HEK293T (cell line): Measurements from ENCODE around the gene GEMIN8.

Source experiments
- CTCF ChIA-PET: fragments of 350-600 bp; formaldehyde crosslinking; extraction: SDS; loops from one replicate; lab custom pipeline; 2021; ENCODE audit warnings: antibody characterized with exemption, inconsistent platforms; lab: Yijun Ruan, JAX
- POLR2A ChIA-PET: fragments of 350-600 bp; formaldehyde crosslinking; extraction: SDS; loops from one replicate; lab custom pipeline; 2020; ENCODE audit warnings: antibody characterized with exemption, inconsistent platforms; lab: Yijun Ruan, JAX
- DNase-seq: peaks from one replicate; pipeline ENCODE4 v3.0.0; 2012; ENCODE audit warnings: mixed read lengths; ENCODE audit errors: extremely low spot score
- ARNT ChIP-seq: fragments of 450-650 bp; IDR thresholded peaks from 2 replicates; pipeline ENCODE4 v1.6.1; 2017; ENCODE audit warnings: mild to moderate bottlenecking
- BHLHE40 ChIP-seq: fragments of 450-650 bp; IDR thresholded peaks from 2 replicates; pipeline ENCODE4 v1.6.1; 2016; ENCODE audit warnings: mild to moderate bottlenecking, moderate library complexity, borderline replicate concordance
- CTBP1 ChIP-seq: fragments of 450-650 bp; IDR thresholded peaks from 2 replicates; pipeline ENCODE4 v1.6.1; 2016; ENCODE audit warnings: borderline replicate concordance
- ELF4 ChIP-seq: fragments of 450-650 bp; IDR thresholded peaks from 2 replicates; pipeline ENCODE4 v1.6.1; 2017; ENCODE audit warnings: antibody characterized with exemption
- FOXA1 ChIP-seq: fragments of 450-650 bp; IDR thresholded peaks from 2 replicates; pipeline ENCODE4 v1.6.1; 2016; ENCODE audit warnings: mild to moderate bottlenecking
- FOXK2 ChIP-seq: fragments of 450-650 bp; IDR thresholded peaks from 2 replicates; pipeline ENCODE4 v1.6.1; 2016; ENCODE audit warnings: mild to moderate bottlenecking
- FOXM1 ChIP-seq: fragments of 450-650 bp; IDR thresholded peaks from 2 replicates; pipeline ENCODE4 v1.6.1; 2017; ENCODE audit warnings: mild to moderate bottlenecking, borderline replicate concordance
- HDGF ChIP-seq: fragments of 450-650 bp; IDR thresholded peaks from 2 replicates; pipeline ENCODE4 v1.6.1; 2017; ENCODE audit warnings: antibody characterized with exemption, borderline replicate concordance
- L3MBTL2 ChIP-seq: fragments of 450-650 bp; conservative IDR thresholded peaks from 2 replicates; pipeline ENCODE4 v1.6.1; 2016; ENCODE audit warnings: mild to moderate bottlenecking
- LEF1 ChIP-seq: fragments of 450-650 bp; IDR thresholded peaks from 2 replicates; pipeline ENCODE4 v1.6.1; 2017; ENCODE audit warnings: mild to moderate bottlenecking, borderline replicate concordance
- NFRKB ChIP-seq: fragments of 450-650 bp; IDR thresholded peaks from 2 replicates; pipeline ENCODE4 v1.6.1; 2016; ENCODE audit warnings: mild to moderate bottlenecking, moderate library complexity
- PKNOX1 ChIP-seq: fragments of 450-650 bp; IDR thresholded peaks from 2 replicates; pipeline ENCODE4 v1.6.1; 2016
- SP1 ChIP-seq: fragments of 450-650 bp; IDR thresholded peaks from 2 replicates; pipeline ENCODE4 v1.6.1; 2017
- SUZ12 ChIP-seq: fragments of 450-650 bp; IDR thresholded peaks from 2 replicates; pipeline ENCODE4 v1.6.1; 2016; ENCODE audit warnings: mild to moderate bottlenecking
- TARDBP ChIP-seq: fragments of 450-650 bp; IDR thresholded peaks from 2 replicates; pipeline ENCODE4 v1.6.1; 2016
- ZNF384 ChIP-seq: fragments of 450-650 bp; IDR thresholded peaks from 2 replicates; pipeline ENCODE4 v1.6.1; 2016

The GEMIN8 gene

GRCh38 chrX:14027511-14028019 is 2.1 kb downstream of the GEMIN8 start:
- DNase-seq, result no peak
- POLR2A ChIA-PET, result no interaction called here

GRCh38 chrX:14027036-14027435 is 2.7 kb downstream of the GEMIN8 start:
- POLR2A ChIA-PET, result interaction anchor here (2.0 kb wide), 1 partner anchor 292 kb away, joined by 9 read pairs; the partner anchor contains the start of genes OFD1 and TRAPPC2
- no peak for DNase-seq
- CTCF ChIA-PET, result interaction anchor here (0.6 kb wide), 2 partner anchors 567 to 1472 kb away, joined by 3 read pairs; no protein-coding TSS in a partner anchor
- TF ChIP-seq FOXA1, result no peak

More at GRCh38 chrX:14027511-14028019, 2.1 kb downstream of the GEMIN8 start:
- CTCF ChIA-PET, result interaction anchor here (0.6 to 1.6 kb wide), 2 partner anchors 521 to 568 kb away, joined by 3 to 5 read pairs; no protein-coding TSS in a partner anchor
- TF ChIP-seq BHLHE40, result no peak
- no peak for TF ChIP-seq NFRKB
- TF ChIP-seq FOXK2, result no peak
- TF ChIP-seq L3MBTL2, result no peak
- TF ChIP-seq ELF4, result no peak
- TF ChIP-seq PKNOX1, result no peak
- no peak for TF ChIP-seq FOXA1
- no peak for TF ChIP-seq CTBP1
- TF ChIP-seq HDGF, result no peak

- CTCF ChIA-PET, result interaction anchor here (0.6 kb wide), 1 partner anchor 1473 kb away, joined by 3 read pairs; no protein-coding TSS in a partner anchor
- TF ChIP-seq ELF4 (no peak), FOXK2 (no peak), FOXM1 (no peak), ARNT (no peak), CTBP1 (no peak), SUZ12 (no peak), PKNOX1 (no peak), HDGF (no peak), ZNF384 (no peak), L3MBTL2 (no peak), LEF1 (no peak), NFRKB (no peak), BHLHE40 (no peak), SP1 (no peak), TARDBP (no peak), FOXA1 (no peak)
- POLR2A ChIA-PET, result interaction anchor here (2.0 kb wide), 1 partner anchor 291 kb away, joined by 9 read pairs; the partner anchor contains the start of genes OFD1 and TRAPPC2
- no peak for DNase-seq
Measured at GRCh38 chrX:14026121-14026520, 3.6 kb downstream of the GEMIN8 start.

GRCh38 chrX:14022019-14022418 is 7.7 kb downstream of the GEMIN8 start:
- TF ChIP-seq ELF4 (no peak), PKNOX1 (no peak), FOXK2 (no peak), L3MBTL2 (no peak), ZNF384 (no peak), FOXA1 (no peak), SUZ12 (no peak), HDGF (no peak), LEF1 (no peak), ARNT (no peak), NFRKB (no peak), BHLHE40 (no peak), FOXM1 (no peak), SP1 (no peak), CTBP1 (no peak), TARDBP (no peak)
- ChIA-PET CTCF (no interaction called here), POLR2A (no interaction called here)
- DNase-seq, result no peak

- TF ChIP-seq FOXA1, result no peak
- no peak for TF ChIP-seq FOXK2
- TF ChIP-seq BHLHE40, result no peak
- TF ChIP-seq HDGF, result no peak
- TF ChIP-seq NFRKB, result no peak
- no peak for TF ChIP-seq ELF4
- no peak for TF ChIP-seq FOXM1
- no peak for TF ChIP-seq L3MBTL2
- TF ChIP-seq SUZ12, result no peak
- no peak for TF ChIP-seq CTBP1
- TF ChIP-seq SP1, result no peak
- no peak for TF ChIP-seq LEF1
- no peak for TF ChIP-seq TARDBP
- no peak for TF ChIP-seq ARNT
- TF ChIP-seq ZNF384, result no peak
- no peak for TF ChIP-seq PKNOX1
- CTCF ChIA-PET, result no interaction called here
- DNase-seq, result no peak
Measured at GRCh38 chrX:14017399-14017798, 12.3 kb downstream of the GEMIN8 start.

More at GRCh38 chrX:14017399-14017798, 12.3 kb downstream of the GEMIN8 start:
- POLR2A ChIA-PET, result no interaction called here
